Mesodermal cell (in vitro differentiated cells): ENCODE data around the gene MRPS30.
"Not testable (repeated sequence)": the region's sequence is repeated elsewhere in the genome, so short reads cannot be mapped to it uniquely, and the experiment has no call there.

Source experiments
- H3K27ac ChIP-seq: 2 replicates; pipeline ENCODE4 v1.7.0; 2013; ENCODE audit warnings: mild to moderate bottlenecking, low read depth, low read length, moderate library complexity; ENCODE audit not compliant: severe bottlenecking
- H3K36me3 ChIP-seq: 2 replicates; pipeline ENCODE4 v1.7.1; 2013; ENCODE audit warnings: mild to moderate bottlenecking, low read length, moderate library complexity; ENCODE audit not compliant: control insufficient read depth, insufficient read depth
- H3K4me1 ChIP-seq: one replicate; pipeline ENCODE4 v1.7.1; 2013; ENCODE audit warnings: mild to moderate bottlenecking, low read length; ENCODE audit not compliant: insufficient read depth, control insufficient read depth, poor library complexity, severe bottlenecking
- H3K4me3 ChIP-seq: 2 replicates; pipeline ENCODE4 v1.7.0; 2013; ENCODE audit warnings: low read length, control low read depth, mild to moderate bottlenecking; ENCODE audit not compliant: insufficient read depth, poor library complexity, severe bottlenecking; ENCODE audit errors: extremely low read depth
- H3K9me3 ChIP-seq: 2 replicates; pipeline ENCODE4 v1.7.1; 2013; ENCODE audit warnings: mild to moderate bottlenecking, low read length, moderate library complexity; ENCODE audit not compliant: control insufficient read depth
- WGBS, 2 experiments: methylation state at CpG; one replicate each; pipeline ENCODE4 v1.1.5; 2013; ENCODE audit warnings: missing lambda C conversion rate in 2 of 2; ENCODE audit not compliant: insufficient coverage in 2 of 2; 5-methylcytosine and 5-hydroxymethylcytosine counted together

MRPS30 gene

GRCh38 chr5:44789372-44789995, 19.3 kb upstream of the MRPS30 start:
- peaks cover 21% of the 10 kb centered on the region for H3K9me3 ChIP-seq
- H3K36me3 ChIP-seq, H3K4me1 ChIP-seq, H3K4me3 ChIP-seq: not testable (repeated sequence)
- H3K27ac ChIP-seq, result peak overlapping the region; percentile 53
- 85 to 91% methylated on average over 4 to 7 of the region's 11 CpGs for WGBS, 2 experiments

- H3K4me1 ChIP-seq, H3K4me3 ChIP-seq, H3K36me3 ChIP-seq, H3K27ac ChIP-seq: not testable (repeated sequence)
- peaks cover 30% of the 10 kb centered on the region for H3K9me3 ChIP-seq
- WGBS, 2 experiments, result 92 to 94% methylated on average over 5 of the region's 8 CpGs
Measured at GRCh38 chr5:44792031-44792673, 16.6 kb upstream of the MRPS30 start.

- Histone ChIP-seq H3K4me1 (no peaks in the 10 kb centered on the region), H3K4me3 (no peak overlapping the region), H3K9me3 (peaks cover 25% of the 10 kb centered on the region), H3K27ac (no peak overlapping the region), H3K36me3 (no peaks in the 10 kb centered on the region)
- WGBS, 2 experiments, result no CpG with 5 or more reads among the region's 1 CpG
Measured at GRCh38 chr5:44794371-44794770, 14.4 kb upstream of the MRPS30 start.

- Histone ChIP-seq H3K4me1 (no peaks in the 10 kb centered on the region), H3K9me3 (peaks cover 25% of the 10 kb centered on the region), H3K27ac (no peak overlapping the region), H3K36me3 (no peaks in the 10 kb centered on the region), H3K4me3 (no peak overlapping the region)
- WGBS, 2 experiments, result 100% methylated on average over 2 of the region's 4 CpGs
Measured at GRCh38 chr5:44795496-44795895, 13.3 kb upstream of the MRPS30 start.

- no peaks in the 10 kb centered on the region for H3K4me1 ChIP-seq
- peaks cover 20% of the 10 kb centered on the region for H3K9me3 ChIP-seq
- no peak overlapping the region for H3K4me3 ChIP-seq
- no peak overlapping the region for H3K27ac ChIP-seq
- no peaks in the 10 kb centered on the region for H3K36me3 ChIP-seq
- 53 to 89% methylated on average over 2 of the region's 3 CpGs for WGBS, 2 experiments
Measured at GRCh38 chr5:44797841-44798240, 10.9 kb upstream of the MRPS30 start.

- no peak overlapping the region for H3K27ac ChIP-seq
- H3K36me3 ChIP-seq, result no peaks in the 10 kb centered on the region
- no peaks in the 10 kb centered on the region for H3K9me3 ChIP-seq
- WGBS, 2 experiments, result 100% methylated on average over 1 of the region's 1 CpG; no CpG with 5 or more reads in 1 of the 2 experiments
- H3K4me3 ChIP-seq, result no peak overlapping the region
- H3K4me1 ChIP-seq, result no peaks in the 10 kb centered on the region
Measured at GRCh38 chr5:44801992-44802391, 6.8 kb upstream of the MRPS30 start.

- no peak overlapping the region for H3K4me3 ChIP-seq
- H3K27ac ChIP-seq, result no peak overlapping the region
- H3K36me3 ChIP-seq, result peaks cover 3% of the 10 kb centered on the region
- no peaks in the 10 kb centered on the region for H3K9me3 ChIP-seq
- 89 to 90% methylated on average over 2 of the region's 2 CpGs for WGBS, 2 experiments
- no peaks in the 10 kb centered on the region for H3K4me1 ChIP-seq
Measured at GRCh38 chr5:44806608-44807007, 2.1 kb upstream of the MRPS30 start.

GRCh38 chr5:44807269-44807668, 1.5 kb upstream of the MRPS30 start:
- Histone ChIP-seq H3K9me3 (no peaks in the 10 kb centered on the region), H3K36me3 (peaks cover 9% of the 10 kb centered on the region), H3K4me1 (no peaks in the 10 kb centered on the region), H3K4me3 (no peak overlapping the region), H3K27ac (no peak overlapping the region)
- WGBS, 2 experiments, result 100% methylated on average over 1 of the region's 1 CpG; no CpG with 5 or more reads in 1 of the 2 experiments

- Histone ChIP-seq H3K36me3 (peaks cover 22% of the 10 kb centered on the region), H3K9me3 (no peaks in the 10 kb centered on the region), H3K27ac (peak overlapping the region; percentile 59), H3K4me1 (no peaks in the 10 kb centered on the region), H3K4me3 (peak overlapping the region; percentile 89)
- 0 to 1% methylated on average over 17 to 34 of the region's 45 CpGs for WGBS, 2 experiments
Measured at GRCh38 chr5:44809215-44809955, 638 bp downstream of the MRPS30 start.

GRCh38 chr5:44809956-44810420, 1.2 kb downstream of the MRPS30 start:
- Histone ChIP-seq H3K9me3 (no peaks in the 10 kb centered on the region), H3K4me3 (peak overlapping the region; percentile 89), H3K4me1 (no peaks in the 10 kb centered on the region), H3K36me3 (peaks cover 26% of the 10 kb centered on the region), H3K27ac (peak overlapping the region; percentile 59)
- WGBS, 2 experiments, result 13% methylated on average over 2 of the region's 11 CpGs; no CpG with 5 or more reads in 1 of the 2 experiments
